A549 (cell line): Measurements from ENCODE around the gene CLIP1. TPM values are rescaled to one million over a fixed set of nuclear protein-coding genes. Genes with fewer than 3 reads are reported as not detected.

Source experiments
- ATAC-seq, 2 experiments: fragments of 200-7000 bp in 1 of 2; fragments of >200 bp in 1 of 2; cut with Nextera tagmentation in 1 of 2; cut with Tn5 transposase in 1 of 2; 3 replicates each; pipeline versions ENCODE4 v1.8.0 to v1.9.1; 2018 to 2020; ENCODE audit warnings: mild to moderate bottlenecking in 1 of 2, moderate library complexity in 1 of 2
- CTCF ChIA-PET: fragments of 300-600 bp; sonication (Branson Sonifier 250); formaldehyde crosslinking; extraction: SDS; loops from one replicate; lab custom pipeline; 2021; ENCODE audit warnings: antibody characterized with exemption, inconsistent platforms; lab: Yijun Ruan, JAX
- POLR2A ChIA-PET: fragments of 350-600 bp; formaldehyde crosslinking; extraction: SDS; loops from one replicate; lab custom pipeline; 2021; ENCODE audit warnings: antibody characterized with exemption, inconsistent platforms; lab: Yijun Ruan, JAX
- DNase-seq, 2 experiments: peaks; one replicate each; pipeline versions ENCODE4 v3.0.0 to v3.0.0-alpha.2; 2011 to 2016; ENCODE audit warnings: low read depth in 1 of 2, low spot score in 1 of 2
- FAIRE-seq: peaks from 2 replicates; lab custom pipeline; 2011; peaks lifted over from hg19 to GRCh38; lab: Jason Lieb, UNC
- H3K27ac ChIP-seq, 2 experiments: fragments of >200 bp; sonication (Bioruptor Twin); formaldehyde crosslinking; 3 replicates each; pipeline ENCODE4 v1.5.1; 2016 to 2017
- H3K4me1 ChIP-seq: fragments of >200 bp; sonication (Bioruptor Twin); formaldehyde crosslinking; 3 replicates; pipeline ENCODE4 v1.6.1; 2016
- H3K4me2 ChIP-seq: fragments of >200 bp; sonication (Bioruptor Twin); formaldehyde crosslinking; 3 replicates; pipeline ENCODE4 v1.6.1; 2016
- H3K4me3 ChIP-seq: fragments of >200 bp; sonication (Bioruptor Twin); formaldehyde crosslinking; 3 replicates; pipeline ENCODE4 v1.5.1; 2016
- H3K9me3 ChIP-seq: fragments of >200 bp; sonication (Bioruptor Twin); formaldehyde crosslinking; 3 replicates; pipeline ENCODE4 v1.6.1; 2016
- BCL3 ChIP-seq: fragments of >200 bp; sonication (Bioruptor Twin); formaldehyde crosslinking; IDR thresholded peaks from 3 replicates; pipeline ENCODE4 v1.6.1; 2016
- BHLHE40 ChIP-seq: IDR thresholded peaks from 2 replicates; pipeline ENCODE4 v1.6.1; 2012; ENCODE audit warnings: low read depth, low read length, inconsistent platforms
- CEBPB ChIP-seq, 2 experiments: fragments of >200 bp in 1 of 2; sonication (Bioruptor Twin) in 1 of 2; formaldehyde crosslinking in 1 of 2; IDR thresholded peaks; 2 replicates each; pipeline ENCODE4 v1.6.1; 2012 to 2016
- CHD2 ChIP-seq: fragments of 150-350 bp; IDR thresholded peaks from 2 replicates; pipeline ENCODE4 v1.6.1; 2014; ENCODE audit warnings: low read length; ENCODE audit not compliant: partially characterized antibody
- CTCF ChIP-seq: fragments of >200 bp; sonication (Bioruptor Twin); formaldehyde crosslinking; IDR thresholded peaks from 3 replicates; pipeline ENCODE4 v1.5.1; 2016
- EHF ChIP-seq: fragments of 250-450 bp; sonication (Bioruptor Pico); IDR thresholded peaks from 2 replicates; pipeline ENCODE4 v1.5.0; 2020; ENCODE audit warnings: mild to moderate bottlenecking
- FOSL2 ChIP-seq, 2 experiments: fragments of 450-650 bp in 1 of 2; fragments of >200 bp in 1 of 2; sonication (Bioruptor Twin) in 1 of 2; formaldehyde crosslinking; IDR thresholded peaks; 2 replicates each; pipeline versions ENCODE4 v1.5.0 to v1.6.1; 2016 to 2020; ENCODE audit warnings: mild to moderate bottlenecking in 1 of 2, moderate library complexity in 1 of 2
- FOXS1 ChIP-seq: fragments of 250-450 bp; sonication (Bioruptor Pico); IDR thresholded peaks from 2 replicates; pipeline ENCODE4 v1.5.0; 2020; ENCODE audit warnings: mild to moderate bottlenecking, moderate library complexity
- GATA3 ChIP-seq: IDR thresholded peaks from 2 replicates; pipeline ENCODE4 v1.6.1; 2012; ENCODE audit warnings: borderline replicate concordance
- HDAC2 ChIP-seq: fragments of 200-600 bp; sonication (generic); IDR thresholded peaks from 2 replicates; pipeline ENCODE4 v1.6.1; 2016
- HMGXB4 ChIP-seq: fragments of 250-450 bp; sonication (Bioruptor Pico); IDR thresholded peaks from 2 replicates; pipeline ENCODE4 v1.5.0; 2021; ENCODE audit warnings: mild to moderate bottlenecking, moderate library complexity, borderline replicate concordance
- HOXB13 ChIP-seq: fragments of 250-450 bp; sonication (Bioruptor Pico); IDR thresholded peaks from 2 replicates; pipeline ENCODE4 v1.5.0; 2020; ENCODE audit warnings: low read depth, mild to moderate bottlenecking, moderate library complexity
- HOXB5 ChIP-seq: fragments of 250-450 bp; sonication (Bioruptor Pico); IDR thresholded peaks from 2 replicates; pipeline ENCODE4 v1.5.0; 2020; ENCODE audit warnings: mild to moderate bottlenecking, moderate library complexity
- JUN ChIP-seq, 2 experiments: fragments of >200 bp; sonication (Bioruptor Twin); formaldehyde crosslinking; IDR thresholded peaks; 2 replicates in 1 of 2; 3 replicates in 1 of 2; pipeline ENCODE4 v1.6.1; 2016 to 2017
- JUNB ChIP-seq: fragments of >200 bp; sonication (Bioruptor Twin); formaldehyde crosslinking; IDR thresholded peaks from 2 replicates; pipeline ENCODE4 v1.6.1; 2016
- KDM5A ChIP-seq: fragments of 200-600 bp; sonication (generic); IDR thresholded peaks from 2 replicates; pipeline ENCODE4 v1.6.1; 2016; ENCODE audit warnings: antibody characterized with exemption, mild to moderate bottlenecking
- MAZ ChIP-seq: fragments of 150-350 bp; IDR thresholded peaks from 2 replicates; pipeline ENCODE4 v1.6.1; 2014; ENCODE audit warnings: antibody characterized with exemption, low read depth, low read length, borderline replicate concordance
- NFE2L2 ChIP-seq: fragments of 150-350 bp; conservative IDR thresholded peaks from 2 replicates; pipeline ENCODE4 v1.6.1; 2014; ENCODE audit warnings: low read length
- NR3C1 ChIP-seq: fragments of >200 bp; sonication (Bioruptor Twin); formaldehyde crosslinking; IDR thresholded peaks from 3 replicates; pipeline ENCODE4 v1.6.1; 2017
- PBX3 ChIP-seq: IDR thresholded peaks from 2 replicates; pipeline ENCODE4 v1.6.1; 2012
- PHF8 ChIP-seq: fragments of 200-600 bp; sonication (generic); IDR thresholded peaks from 2 replicates; pipeline ENCODE4 v1.6.1; 2016; ENCODE audit warnings: low read depth, mild to moderate bottlenecking, antibody characterized with exemption, moderate library complexity, borderline replicate concordance
- POLR2A ChIP-seq: IDR thresholded peaks from 2 replicates; pipeline ENCODE4 v1.6.1; 2012; ENCODE audit warnings: mild to moderate bottlenecking, low read length
- RAD21 ChIP-seq, 2 experiments: fragments of >200 bp in 1 of 2; sonication (Bioruptor Twin) in 1 of 2; formaldehyde crosslinking in 1 of 2; IDR thresholded peaks in 1 of 2; conservative IDR thresholded peaks in 1 of 2; 2 replicates in 1 of 2; 3 replicates in 1 of 2; pipeline ENCODE4 v1.6.1; 2012 to 2018; ENCODE audit warnings: inconsistent platforms in 1 of 2
- RFX5 ChIP-seq: fragments of 450-650 bp; IDR thresholded peaks from 2 replicates; pipeline ENCODE4 v1.7.1; 2014; ENCODE audit warnings: antibody characterized with exemption, mild to moderate bottlenecking, moderate library complexity
- RNF2 ChIP-seq: fragments of 200-600 bp; sonication (generic); IDR thresholded peaks from 2 replicates; pipeline ENCODE4 v1.6.1; 2016; ENCODE audit warnings: low read depth, mild to moderate bottlenecking, antibody characterized with exemption, moderate library complexity, borderline replicate concordance
- SMC3 ChIP-seq: fragments of >200 bp; sonication (Bioruptor Twin); formaldehyde crosslinking; IDR thresholded peaks from 3 replicates; pipeline ENCODE4 v1.6.1; 2018; ENCODE audit warnings: inconsistent platforms
- TFCP2L1 ChIP-seq: fragments of 250-450 bp; sonication (Bioruptor Pico); IDR thresholded peaks from 2 replicates; pipeline ENCODE4 v1.5.0; 2021; ENCODE audit warnings: mild to moderate bottlenecking
- TP53 ChIP-seq: fragments of 250-450 bp; sonication (Bioruptor Pico); IDR thresholded peaks from 2 replicates; pipeline ENCODE4 v1.5.0; 2021; ENCODE audit warnings: mild to moderate bottlenecking, moderate library complexity
- ZC3H11A ChIP-seq: fragments of 450-650 bp; IDR thresholded peaks from 2 replicates; pipeline ENCODE4 v1.6.1; 2014; ENCODE audit warnings: antibody characterized with exemption, mild to moderate bottlenecking
- ZNF302 ChIP-seq: fragments of 250-450 bp; sonication (Bioruptor Pico); IDR thresholded peaks from 2 replicates; pipeline ENCODE4 v1.9.0; 2021; ENCODE audit warnings: inconsistent platforms, mild to moderate bottlenecking, moderate library complexity
- ZSCAN20 ChIP-seq: fragments of 250-450 bp; sonication (Bioruptor Pico); IDR thresholded peaks from 2 replicates; pipeline ENCODE4 v1.8.0; 2022; ENCODE audit warnings: mild to moderate bottlenecking, moderate library complexity
- WGBS: methylation state at CpG from one replicate; pipeline ENCODE4 v1.1.6; 2017; ENCODE audit errors: missing lambda C conversion rate; 5-methylcytosine and 5-hydroxymethylcytosine counted together
- polyA plus RNA-seq, 4 experiments: library from polyadenylated mRNA; depleted of rRNA in 3 of 4; stranded (reverse); fragments of >200 nt; fragmentation: RNase III in 1 of 4; extraction: RNeasy Plus Mini Kit Qiagen cat#74134 plus additional on column Dnase treatment in 1 of 4; gene quantifications; 2 replicates in 3 of 4; 3 replicates in 1 of 4; pipeline ENCODE4 v1.2.3, GENCODE V29; 2011 to 2017

Gene CLIP1
- polyA plus RNA-seq, 2 of the 4 experiments (the other 2 are of a cell fraction): 43.0 to 133 TPM

GRCh38 chr12:122275459-122275858 lies 147.0 kb downstream of the CLIP1 start:
- ChIA-PET POLR2A (no interaction called here), CTCF (interaction anchor here (0.6 kb wide), 2 partner anchors 53 to 81 kb away, joined by 3 read pairs; no protein-coding TSS in a partner anchor)
- Histone ChIP-seq H3K4me3 (no peak overlapping the region), H3K9me3 (no peaks in the 10 kb centered on the region), H3K27ac (no peak overlapping the region), H3K4me1 (no peaks in the 10 kb centered on the region), H3K4me2 (no peak overlapping the region)
- ATAC-seq (no peak), DNase-seq (no peak), FAIRE-seq (no peak)
- TF ChIP-seq CEBPB (IDR thresholded peaks at IDR 0.05) (no peak), PHF8 (no peak), HOXB13 (CRISPR knock-in tag) (no peak), RFX5 (no peak), NR3C1 (no peak), TFCP2L1 (no peak), FOSL2 (IDR thresholded peaks at IDR 0.05) (no peak), FOSL2 (CRISPR knock-in tag; IDR thresholded peaks at IDR 0.05) (no peak), HMGXB4 (CRISPR knock-in tag) (no peak), KDM5A (no peak), JUNB (no peak), HOXB5 (CRISPR knock-in tag) (no peak), ZSCAN20 (CRISPR knock-in tag) (no peak), ZNF302 (CRISPR knock-in tag) (no peak), MAZ (no peak), RNF2 (no peak), ZC3H11A (no peak), FOXS1 (CRISPR knock-in tag) (no peak), NFE2L2 (no peak)
- WGBS: 87% methylated on average over 8 of the region's 8 CpGs

- ChIA-PET CTCF (no interaction called here), POLR2A (interaction anchor here (0.6 to 1.4 kb wide), 5 partner anchors 28 to 538 kb away, joined by 3 to 12 read pairs (median 4); partner anchors contain the start of gene DIABLO)
- H3K4me1 ChIP-seq: peaks cover 10% of the 10 kb centered on the region; the same call in 1 of the 3 replicates
- DNase-seq (peak; percentile 98 to 99), ATAC-seq (peak; percentile 93 to 94), FAIRE-seq (peak; percentile 78)
- peak within 1 kb of the TSS; percentile 96 for H3K4me2 ChIP-seq
- whole genome bisulfite sequencing: 1% methylated on average over 50 of the region's 56 CpGs
- peak within 1 kb of the TSS; percentile 98 for H3K4me3 ChIP-seq
- no peaks in the 10 kb centered on the region for H3K9me3 ChIP-seq
- H3K27ac ChIP-seq: peak within 1 kb of the TSS; percentile 94 to 95
- no peak for TF ChIP-seq ZC3H11A
- no peak for TF ChIP-seq CTCF
- no peak for TF ChIP-seq CHD2
- TF ChIP-seq POLR2A: peak; percentile 96
- no peak for TF ChIP-seq RNF2
- no peak for TF ChIP-seq NFE2L2
- TF ChIP-seq GATA3: peak; percentile 54; the same call in 1 of the 2 replicates
- peak; percentile 64; the same call in 1 of the 2 replicates for TF ChIP-seq PBX3
- no peak for TF ChIP-seq TP53 (CRISPR knock-in tag)
- no peak for TF ChIP-seq ZNF302 (CRISPR knock-in tag)
- TF ChIP-seq SMC3: no peak
- peak; percentile 91; the same call in 1 of the 2 replicates for TF ChIP-seq EHF
- peak; percentile 30; the same call in 1 of the 2 replicates for TF ChIP-seq HDAC2
- TF ChIP-seq FOSL2 (IDR thresholded peaks at IDR 0.05): no peak
- peak; percentile 54; the same call in 1 of the 2 replicates for TF ChIP-seq FOSL2 (CRISPR knock-in tag; IDR thresholded peaks at IDR 0.05)
- peak; percentile 69 to 89 for TF ChIP-seq JUN (IDR thresholded peaks at IDR 0.05)
- TF ChIP-seq RAD21 (conservative IDR thresholded peaks at IDR 0.05 in 1 of 2, IDR thresholded peaks at IDR 0.05 in 1 of 2): no peak
- peak; percentile 87; the same call in 1 of the 2 replicates for TF ChIP-seq FOXS1 (CRISPR knock-in tag)
- peak; percentile 57; the same call in 1 of the 3 replicates for TF ChIP-seq BCL3
- peak; percentile 48; the same call in 1 of the 2 replicates for TF ChIP-seq BHLHE40
Observed at GRCh38 chr12:122266230-122266901, 156.1 kb downstream of the CLIP1 start, which contains the start of gene VPS33A. TSS of gene VPS33A (minus strand) at chr12:122266494. CDS start at chr12:122266408, 86 bp downstream.
